T-helper 9 cell (primary cell): Measurements from ENCODE around the gene SPACA5.
"Not testable (repeated sequence)": the region's sequence is repeated elsewhere in the genome, so short reads cannot be mapped to it uniquely, and the experiment has no call there.

ENCODE experiments used
- DNase-seq: peaks from one replicate; pipeline ENCODE4 v3.0.0-alpha.2; 2020

Gene SPACA5

DNA sequence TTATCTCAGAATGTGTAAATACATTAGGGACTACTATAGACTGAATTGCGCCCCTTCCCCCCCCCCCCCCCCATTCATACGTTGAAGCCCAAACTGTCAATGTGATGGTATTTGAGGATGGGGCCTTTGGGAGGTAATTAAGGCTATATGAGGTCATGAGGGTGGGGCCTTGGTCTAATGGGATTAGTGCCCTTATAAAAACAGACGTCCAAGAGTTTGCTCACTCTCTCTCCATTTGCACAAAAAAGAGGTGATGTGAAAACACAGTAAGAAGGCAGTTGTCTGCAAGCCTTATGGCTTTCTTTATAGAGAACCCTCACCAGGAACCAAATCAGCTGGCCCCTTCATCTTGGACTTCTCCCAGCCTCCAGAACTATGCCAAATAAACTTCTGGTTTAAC lies 15.3 kb downstream of the SPACA5 start:
- no peak for DNase-seq

DNA sequence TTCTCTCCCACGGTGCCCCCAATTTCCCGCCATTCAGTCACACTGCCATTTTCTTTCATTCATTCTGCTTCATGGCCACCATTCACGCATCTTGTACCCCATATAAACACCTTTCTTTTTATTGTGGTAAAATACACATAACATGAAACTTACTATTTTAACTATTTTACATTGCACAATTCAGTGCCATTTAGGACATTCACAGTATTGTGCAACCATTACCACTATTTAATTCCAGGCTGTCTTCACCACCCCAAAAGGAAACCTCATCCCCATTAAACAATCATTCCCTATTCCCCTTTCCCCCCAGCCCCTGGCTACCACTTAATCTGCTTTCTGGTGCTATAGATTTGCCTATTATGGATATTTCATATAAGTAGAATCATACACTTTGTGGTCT lies 15.9 kb downstream of the SPACA5 start:
- no peak for DNase-seq

DNA sequence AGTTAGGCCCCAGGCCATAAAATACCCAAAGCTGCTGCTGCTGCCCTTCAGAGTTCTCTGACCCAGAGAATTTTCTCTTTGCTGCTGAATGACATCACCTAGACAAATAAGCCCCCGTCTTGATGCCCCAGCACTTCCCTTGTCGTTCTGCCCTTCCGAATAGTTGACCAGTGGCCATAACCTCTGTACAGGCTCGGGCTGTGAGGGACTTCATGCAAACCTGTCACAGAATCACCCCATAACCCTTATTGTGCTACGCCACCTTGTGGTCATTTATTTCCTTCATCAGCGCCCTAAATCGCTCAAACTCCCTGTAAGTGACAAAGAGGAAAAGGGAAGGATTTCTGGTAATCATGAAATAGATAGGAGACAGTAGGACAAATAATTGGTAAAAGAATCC lies 18.8 kb downstream of the SPACA5 start:
- no peak for DNase-seq

DNA sequence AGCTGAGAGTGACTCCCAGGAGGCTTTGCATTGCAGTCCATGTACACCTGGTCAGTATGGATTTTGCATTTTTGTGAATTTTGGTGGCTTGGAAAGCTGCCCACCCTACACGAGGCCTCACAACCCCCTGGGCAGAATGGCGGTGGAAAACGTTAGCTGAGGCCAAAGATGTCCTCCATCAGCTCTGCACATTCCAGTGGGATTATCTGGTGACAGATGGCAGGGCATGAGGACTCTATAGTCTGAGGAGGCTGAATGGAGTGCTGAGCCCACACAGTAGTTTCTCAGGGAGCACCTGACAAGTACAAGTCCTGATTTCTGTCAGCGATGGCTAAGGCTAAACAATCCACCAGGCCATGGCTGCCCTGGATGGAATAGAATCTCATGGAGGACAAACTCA lies 20.8 kb downstream of the SPACA5 start:
- not testable (repeated sequence) for DNase-seq

DNA sequence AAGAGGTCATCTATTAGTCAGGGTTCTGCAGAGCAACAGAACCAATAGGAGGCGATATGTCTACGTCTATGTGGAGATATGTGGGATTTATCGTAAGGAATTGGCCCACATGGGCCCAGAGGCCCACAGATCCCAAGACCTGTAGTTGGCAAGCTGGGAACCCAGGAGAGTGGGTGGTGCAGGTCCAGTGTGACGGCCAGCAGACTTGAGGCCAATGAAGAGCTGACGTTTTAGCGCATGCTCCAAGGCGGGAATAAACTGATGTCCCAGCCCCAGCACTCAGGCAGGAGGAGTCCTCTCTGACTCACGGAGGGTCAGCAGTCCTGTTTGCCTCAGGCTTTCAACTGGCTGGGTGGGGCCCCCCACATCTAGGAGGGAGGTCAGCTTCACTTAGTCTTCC lies 21.3 kb downstream of the SPACA5 start:
- DNase-seq: no peak

DNA sequence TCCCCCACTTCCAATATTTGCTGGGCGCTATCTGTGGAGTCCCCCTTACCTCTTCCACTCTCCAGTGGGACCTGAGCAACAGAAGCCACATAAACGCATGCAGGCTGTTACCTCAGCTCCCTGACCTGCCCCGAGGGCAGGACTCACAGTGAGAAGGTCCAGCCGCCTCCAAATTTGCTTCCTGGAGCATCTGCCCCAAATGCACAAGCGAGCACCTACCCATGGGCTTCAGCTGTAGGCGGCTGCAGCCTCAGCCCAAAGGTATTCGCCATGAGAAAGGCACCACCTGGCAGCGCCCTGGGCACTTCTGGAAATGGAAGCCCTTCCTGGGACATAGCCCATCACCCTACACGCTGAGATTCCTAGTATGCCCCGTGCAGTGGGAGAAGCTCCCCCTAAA lies 23.4 kb downstream of the SPACA5 start:
- DNase-seq: no peak

DNA sequence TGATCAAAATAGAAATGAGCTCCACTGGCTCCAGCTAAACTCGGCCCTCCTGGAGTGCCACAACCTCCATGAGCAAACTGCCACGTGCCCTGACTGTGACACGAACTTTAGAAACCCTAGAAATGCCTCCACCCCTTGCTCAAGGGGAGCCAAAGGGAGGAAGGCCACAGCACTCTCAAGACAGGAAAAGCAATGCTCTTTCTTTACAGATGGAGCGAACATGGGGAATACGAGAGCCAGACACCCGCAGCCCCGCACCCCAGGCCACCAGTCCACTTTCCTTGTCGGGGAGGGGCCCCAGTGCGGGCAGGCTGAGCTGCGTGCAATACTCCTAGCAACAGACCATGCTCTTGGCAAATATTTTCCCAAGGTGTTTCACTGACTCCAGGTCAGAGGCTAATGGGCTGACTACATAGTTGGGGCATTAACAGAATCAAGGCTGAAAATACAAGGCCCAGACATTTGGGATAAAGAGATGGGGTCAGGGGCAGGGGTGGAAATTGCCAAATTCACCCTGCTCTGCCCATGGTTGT lies 23.9 kb downstream of the SPACA5 start:
- DNase-seq: not testable (repeated sequence)

DNA sequence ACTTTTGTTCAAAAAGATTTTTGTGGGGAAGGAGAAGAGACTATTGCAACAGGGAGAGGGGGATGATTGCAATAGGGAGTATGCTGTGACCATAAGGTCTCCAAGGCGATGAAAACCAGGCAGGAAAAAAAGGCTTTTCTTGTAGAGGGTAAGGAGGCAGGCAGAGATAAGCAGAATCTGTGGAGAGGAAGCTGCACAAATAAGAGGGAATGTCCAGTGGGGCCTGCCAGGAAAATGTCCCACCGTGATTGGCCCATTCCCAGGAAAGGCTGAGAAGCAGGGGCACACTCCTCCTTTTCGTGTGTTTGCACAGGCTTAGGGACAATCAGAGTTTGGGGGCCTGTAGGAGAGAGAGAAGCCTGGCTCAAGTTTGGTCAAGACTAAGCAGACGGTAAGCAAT lies 29.1 kb downstream of the SPACA5 start:
- DNase-seq: no peak

DNA sequence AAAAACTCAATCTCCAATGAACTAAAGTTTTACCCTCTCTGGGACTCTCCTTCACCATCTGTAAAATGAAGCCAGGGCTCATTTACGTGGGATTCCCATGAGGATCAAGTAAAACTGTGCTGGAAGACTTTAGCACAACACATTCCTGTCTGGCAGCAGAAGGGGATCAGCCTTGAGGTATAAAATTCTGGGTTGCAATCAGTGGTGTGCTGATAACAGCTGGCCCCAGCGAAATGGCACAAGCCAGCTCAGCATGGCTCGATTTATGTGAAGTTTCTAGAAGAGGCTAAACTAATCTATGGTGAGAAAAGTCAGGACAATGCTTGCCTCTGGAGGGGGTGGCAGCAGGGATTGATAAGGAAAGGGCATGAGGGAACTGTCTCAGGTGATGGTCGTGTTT lies 36.3 kb downstream of the SPACA5 start:
- no peak for DNase-seq

DNA sequence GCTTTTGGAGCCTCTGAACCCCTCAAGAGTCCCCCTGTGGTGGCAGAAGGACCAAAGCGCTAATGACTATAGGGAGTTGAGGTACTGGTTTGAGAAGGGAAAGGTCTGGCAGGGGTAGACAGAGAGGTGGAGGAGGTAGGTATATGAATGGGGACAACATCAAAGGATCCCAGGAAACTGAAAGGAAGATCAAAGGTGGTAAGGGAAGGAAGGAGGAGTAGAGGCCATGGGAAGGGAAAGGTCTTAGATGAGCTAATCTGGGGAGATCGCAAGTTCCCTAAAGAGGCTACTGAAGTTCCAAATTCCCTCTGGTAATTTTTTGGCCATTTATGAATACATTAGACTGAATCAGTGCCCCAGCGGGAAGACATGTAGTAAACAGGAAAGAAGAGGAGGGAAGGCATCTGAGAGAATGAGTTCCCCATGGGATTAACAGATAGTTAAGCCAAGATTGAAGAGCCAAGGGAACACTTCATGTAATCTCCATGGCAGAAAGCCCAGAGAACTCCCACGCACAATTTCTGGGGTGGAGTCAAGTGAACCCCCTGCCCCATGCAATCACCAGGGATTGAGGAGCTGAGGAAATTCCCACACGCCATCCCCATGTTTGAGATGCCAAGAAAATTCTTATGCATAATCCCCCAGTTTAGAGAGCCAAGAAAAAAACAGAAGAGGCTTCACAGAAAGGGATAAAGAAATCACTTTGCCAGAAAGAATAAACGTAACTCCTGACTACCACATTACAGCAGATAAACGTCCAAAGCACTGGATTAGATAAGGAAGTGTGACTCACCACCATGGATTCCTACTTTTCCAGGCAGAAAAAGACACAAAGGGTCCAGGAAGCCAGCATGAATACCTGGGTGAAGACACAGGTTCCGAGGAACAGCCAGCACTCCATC lies 38.9 kb downstream of the SPACA5 start:
- no peak for DNase-seq

DNA sequence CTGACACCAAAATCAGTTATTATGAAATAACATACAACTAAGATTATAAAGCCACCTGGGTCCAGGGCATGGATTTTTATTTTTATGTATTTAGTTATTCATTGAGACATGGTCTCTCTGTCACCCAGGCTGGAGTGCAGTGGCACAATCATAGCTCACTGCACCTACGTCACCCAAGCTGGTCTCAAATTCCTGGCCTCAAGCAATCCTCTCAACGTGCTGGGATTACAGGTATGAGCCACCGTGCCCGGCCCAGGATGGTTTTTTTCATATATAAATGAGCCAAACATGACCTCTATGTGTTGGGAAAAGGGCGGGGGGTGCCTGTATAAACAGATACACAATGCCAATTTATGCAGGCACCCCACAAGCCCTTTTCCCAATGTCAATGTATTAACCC lies 40.1 kb downstream of the SPACA5 start:
- no peak for DNase-seq

DNA sequence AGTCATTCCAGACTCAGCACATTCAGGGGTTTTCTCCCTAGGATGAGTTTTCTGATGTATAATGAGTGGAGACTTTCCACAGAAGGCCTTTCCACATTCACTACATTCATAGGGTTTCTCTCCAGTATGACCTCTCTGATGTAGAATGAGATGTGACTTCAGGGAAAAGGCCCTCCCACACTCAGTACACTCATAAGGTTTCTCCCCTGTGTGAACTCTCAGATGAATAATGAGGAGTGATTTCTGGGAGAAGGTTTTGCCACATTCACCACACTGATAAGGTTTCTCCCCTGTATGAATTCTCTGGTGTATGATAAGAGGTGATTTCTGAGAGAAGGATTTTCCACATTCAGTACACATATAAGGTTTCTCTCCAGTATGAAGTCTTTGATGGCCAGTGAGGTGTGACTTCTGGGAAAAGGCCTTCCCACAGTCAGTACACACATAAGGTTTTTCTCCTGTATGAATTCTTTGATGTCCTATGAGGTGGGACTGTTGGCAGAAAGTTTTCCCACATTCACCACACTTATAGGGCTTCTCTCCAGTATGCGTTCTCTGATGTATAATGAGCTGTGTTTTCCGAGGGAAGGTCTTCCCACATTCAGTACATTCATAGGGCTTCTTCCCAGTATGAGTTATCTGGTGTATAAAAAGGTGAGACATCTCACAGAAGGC lies 52.0 kb downstream of the SPACA5 start:
- DNase-seq: no peak

DNA sequence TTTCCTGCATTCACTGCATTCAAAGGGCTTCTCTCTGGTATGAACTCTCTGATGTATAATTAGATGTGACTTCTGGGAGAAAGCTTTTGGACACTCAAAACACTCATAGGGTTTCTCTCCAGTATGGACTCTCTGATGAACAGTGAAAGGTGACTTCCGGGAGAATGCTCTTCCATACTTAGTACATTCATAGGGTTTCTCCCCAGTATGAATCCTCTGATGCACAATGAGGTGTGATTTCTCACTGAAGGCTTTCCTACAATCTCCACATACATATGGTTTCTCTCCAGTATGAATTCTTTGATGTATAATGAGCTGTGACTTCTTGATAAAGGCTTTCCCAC lies 52.5 kb downstream of the SPACA5 start:
- no peak for DNase-seq
